GM21529 (cell line): ENCODE data around the gene CHTF8.

ENCODE experiments used
- ATAC-seq: cut with Tn5 transposase; IDR thresholded peaks from one replicate; pipeline ENCODE4 v1.9.1; 2021; ENCODE audit not compliant: unreplicated experiment

CHTF8 gene

DNA sequence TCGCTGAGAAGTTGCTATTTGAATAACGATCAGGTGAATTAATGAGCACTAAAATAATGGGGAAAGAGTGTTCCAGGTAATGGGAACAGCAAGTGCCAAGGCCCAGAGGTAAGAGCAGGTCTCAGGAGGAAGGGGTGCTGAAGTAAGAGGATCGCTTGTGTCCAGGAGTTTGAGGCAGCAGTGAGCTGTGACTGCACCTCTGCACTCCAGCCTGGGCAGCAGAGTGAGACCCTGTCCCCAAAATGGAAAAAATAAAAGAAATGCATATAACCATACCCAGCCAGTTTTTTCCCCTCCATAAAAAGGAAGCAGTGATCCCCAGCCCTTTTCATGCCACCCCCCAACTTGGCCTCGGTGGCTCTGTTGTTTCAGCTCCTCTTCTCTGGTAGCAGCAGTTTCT lies 43.7 kb downstream of the CHTF8 start:
- ATAC-seq = no peak

DNA sequence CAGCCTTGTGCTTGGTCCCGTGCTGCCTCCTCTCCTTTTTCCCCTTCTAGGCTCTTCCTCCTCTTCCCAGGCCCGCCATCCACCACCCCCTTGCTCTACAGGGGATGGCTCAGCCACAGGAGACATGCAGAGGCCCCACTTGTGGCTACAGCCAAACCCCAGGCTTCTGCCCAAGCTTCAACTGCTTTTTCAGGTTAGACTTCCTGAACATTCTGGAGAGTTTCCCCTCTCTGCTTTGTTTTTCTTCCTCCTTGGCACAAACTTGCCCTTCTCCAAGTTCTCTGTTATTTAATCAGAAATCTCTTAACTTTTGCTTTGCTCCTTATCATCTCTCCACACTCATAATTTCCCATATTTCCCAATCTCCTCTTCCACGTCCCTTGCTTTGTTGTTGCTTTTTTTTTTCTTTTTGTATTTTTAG lies 45.2 kb downstream of the CHTF8 start:
- no peak for ATAC-seq

DNA sequence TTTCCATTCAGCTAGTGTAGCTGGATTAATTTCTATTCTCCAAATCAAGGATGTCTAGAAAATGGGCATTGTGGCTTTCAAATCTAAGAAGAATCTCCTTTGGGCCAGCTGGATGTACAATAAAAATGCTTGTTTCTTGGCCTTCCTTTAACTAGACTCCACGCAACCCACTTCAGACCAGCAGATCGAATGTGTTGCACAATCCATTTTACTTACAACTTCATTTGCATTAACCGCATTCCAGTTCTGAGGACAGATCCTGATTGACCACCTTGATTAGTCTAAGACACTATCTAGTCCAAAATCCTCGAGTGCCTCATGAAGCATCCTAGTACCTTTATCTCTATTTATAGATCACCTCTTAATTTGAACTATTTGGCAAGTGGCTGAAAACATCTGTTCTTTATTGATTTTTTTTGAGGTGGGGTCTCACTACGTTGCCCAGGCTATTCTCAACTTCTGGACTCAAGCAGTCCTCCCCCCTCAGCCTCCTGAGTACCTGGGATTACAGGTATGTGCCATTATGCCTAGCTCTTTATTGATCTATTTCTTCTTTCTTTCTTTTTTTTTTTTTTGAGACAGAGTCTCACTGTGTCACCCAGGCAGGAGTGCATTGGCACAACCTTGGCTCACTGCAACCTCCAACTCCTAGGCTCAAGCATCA lies 47.2 kb downstream of the CHTF8 start:
- ATAC-seq = no peak

DNA sequence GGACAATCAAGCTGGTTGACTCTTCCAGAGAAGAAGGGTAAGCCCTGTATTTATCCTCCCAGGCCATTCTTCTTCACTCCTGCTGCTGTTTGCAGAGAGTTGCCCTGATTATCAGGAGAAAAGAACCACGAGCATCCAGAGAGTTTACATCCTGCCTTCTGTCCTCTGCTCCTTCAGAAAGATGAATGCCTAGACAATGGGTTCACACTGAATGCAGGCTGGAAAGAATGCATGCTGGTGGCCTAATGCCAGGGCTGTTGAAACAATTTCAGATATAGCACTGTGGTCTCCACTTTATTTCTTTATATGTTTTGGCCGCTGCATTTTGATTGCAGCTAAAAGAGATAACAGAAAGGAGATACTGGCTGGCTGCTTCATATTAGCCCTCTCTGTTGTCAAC lies 48.1 kb downstream of the CHTF8 start:
- no peak for ATAC-seq

DNA sequence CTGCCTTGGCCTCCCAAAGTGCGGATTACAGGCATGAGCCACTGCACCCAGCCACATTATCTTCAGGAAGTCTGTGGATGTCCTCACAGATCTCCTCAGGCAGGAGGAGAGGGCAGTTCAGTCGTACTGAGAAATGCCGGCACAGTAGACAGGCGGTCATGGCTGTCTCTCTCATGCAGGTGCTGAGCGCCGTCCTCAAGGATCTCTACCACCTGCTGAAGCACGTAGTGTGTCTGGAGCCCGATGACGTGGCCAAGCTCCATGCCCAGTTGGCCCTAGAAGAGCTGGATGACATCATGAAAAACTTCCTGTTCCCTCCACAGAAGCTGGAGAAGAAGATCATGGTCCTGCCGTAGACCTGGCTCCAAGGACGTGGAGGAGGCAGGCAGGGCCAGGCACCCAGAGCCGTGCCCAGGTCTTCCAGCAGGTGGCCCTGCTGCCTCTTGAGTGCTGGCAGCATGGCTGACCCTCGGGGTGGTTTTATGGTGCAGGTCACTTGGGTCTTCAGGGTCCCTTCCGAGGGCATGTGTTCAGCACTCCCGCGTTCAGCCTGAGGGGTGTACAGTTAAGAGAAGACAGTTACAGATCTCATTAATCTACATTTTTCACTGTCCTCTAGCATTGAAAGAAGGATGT lies 49.0 kb downstream of the CHTF8 start:
- no peak for ATAC-seq

DNA sequence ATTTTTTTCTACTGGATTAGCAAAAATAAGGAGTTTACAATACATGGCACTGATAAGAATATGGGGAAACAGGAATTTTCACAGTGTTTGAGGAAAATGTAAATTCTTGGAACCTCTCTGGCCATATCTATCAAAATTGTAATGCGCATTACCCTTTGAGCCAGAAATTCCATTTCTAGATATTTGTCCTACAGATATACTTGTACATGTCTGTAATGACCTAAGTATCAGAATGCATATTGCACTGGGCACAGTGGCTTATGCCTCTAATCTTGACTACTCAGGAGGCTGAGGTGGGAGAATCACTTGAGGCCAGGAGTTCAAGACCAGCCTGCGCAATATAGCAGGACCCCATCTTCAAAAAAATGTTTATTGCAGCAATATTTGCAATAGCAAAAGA lies 52.7 kb downstream of the CHTF8 start:
- no peak for ATAC-seq

DNA sequence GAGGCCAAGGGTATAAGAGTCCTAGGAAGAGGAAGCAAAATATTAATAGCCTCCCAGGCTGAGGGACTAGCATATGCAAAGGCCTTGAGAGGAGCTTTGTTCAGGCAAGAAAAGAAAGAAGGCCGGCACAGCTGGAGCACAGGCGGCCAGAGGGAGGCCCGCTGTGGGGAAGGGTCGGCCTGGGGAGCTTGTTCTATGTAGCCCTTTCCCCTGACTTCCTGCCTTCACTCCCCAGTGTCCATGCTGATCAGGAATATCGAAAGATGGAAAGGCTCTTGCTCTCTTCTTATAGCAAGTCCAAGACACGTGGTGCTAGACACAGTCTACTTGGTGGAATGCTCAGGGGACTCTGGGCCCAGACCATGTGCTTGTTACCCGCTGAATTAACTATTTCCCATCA lies 54.3 kb downstream of the CHTF8 start:
- no peak for ATAC-seq

DNA sequence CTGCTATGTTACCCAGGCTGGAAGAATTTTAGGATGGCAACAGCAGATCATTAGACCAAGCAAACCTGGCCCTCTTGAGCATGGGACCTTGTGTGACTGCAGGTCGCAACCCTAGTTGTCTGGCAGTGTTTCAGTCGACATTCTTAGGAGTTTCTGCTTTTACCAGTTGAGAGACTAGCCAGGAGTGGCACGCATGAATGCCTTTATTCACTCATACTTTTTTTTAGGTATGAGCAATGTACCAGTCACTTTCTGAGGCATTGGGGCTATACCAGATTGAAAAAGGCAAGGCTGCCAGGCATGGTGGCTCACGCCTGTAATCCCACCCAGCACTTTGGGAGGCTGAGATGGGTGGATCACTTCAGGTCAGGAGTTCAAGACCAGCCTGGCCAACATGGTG lies 55.1 kb downstream of the CHTF8 start:
- no peak for ATAC-seq

DNA sequence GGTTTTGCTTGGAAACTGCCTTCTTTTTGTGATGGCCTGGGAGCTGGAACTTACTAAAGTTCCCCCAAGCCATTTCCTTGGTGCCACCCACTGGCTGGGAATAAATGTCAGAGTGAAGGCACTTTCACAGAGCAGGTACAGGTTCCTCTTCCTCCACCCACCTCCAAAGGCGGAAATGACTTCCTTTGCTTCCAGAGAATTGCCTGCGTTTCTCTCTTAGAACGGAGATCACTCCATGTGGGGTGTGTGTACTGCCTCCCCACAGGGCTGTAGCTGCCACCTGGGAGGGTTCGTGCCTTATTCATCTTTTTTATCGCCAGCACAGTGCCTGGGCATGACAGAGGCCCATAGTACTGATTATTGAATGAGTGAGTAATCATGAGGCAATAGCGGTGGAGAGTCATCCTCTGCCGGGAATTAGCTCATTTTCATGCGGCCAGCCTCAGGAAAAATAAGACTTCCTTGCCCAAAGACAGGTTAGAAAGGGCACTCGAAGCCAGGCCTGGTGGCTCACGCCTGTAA lies 59.1 kb downstream of the CHTF8 start:
- ATAC-seq = no peak

DNA sequence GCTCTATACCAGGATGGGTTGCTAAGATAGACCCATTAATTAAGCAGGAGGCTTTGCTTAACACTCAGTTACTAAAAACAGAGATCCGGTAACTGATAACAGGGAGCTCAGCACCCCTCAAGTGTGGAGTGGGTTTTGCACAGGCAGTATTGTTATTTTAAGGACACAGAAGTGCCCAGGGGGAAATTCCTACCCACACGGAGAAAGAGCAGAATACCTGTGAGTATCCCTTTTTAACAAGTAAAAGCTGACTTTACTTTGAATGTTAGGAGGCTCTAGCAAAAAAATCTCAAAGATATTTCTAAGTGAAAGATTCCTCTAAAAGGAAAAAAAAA lies 59.8 kb downstream of the CHTF8 start:
- no peak for ATAC-seq

DNA sequence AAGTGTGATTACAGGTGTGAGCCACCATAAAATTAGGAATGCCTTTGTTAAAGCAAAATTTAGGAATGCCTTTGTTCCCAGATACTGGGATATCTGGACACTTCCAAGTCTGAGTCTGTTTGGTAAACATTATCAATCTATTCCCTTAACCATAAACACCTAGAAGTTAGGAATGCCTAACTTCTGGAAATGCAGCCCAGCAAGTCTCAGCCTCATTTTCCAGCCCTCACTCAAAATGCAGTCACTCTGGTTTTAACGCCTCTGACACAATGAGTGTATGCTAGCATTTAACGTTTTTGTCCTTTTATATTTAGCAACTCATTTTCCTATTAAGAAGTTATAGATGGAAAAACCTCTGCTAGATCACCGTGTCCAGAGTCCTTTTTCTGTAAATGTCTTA lies 61.4 kb downstream of the CHTF8 start:
- no peak for ATAC-seq

DNA sequence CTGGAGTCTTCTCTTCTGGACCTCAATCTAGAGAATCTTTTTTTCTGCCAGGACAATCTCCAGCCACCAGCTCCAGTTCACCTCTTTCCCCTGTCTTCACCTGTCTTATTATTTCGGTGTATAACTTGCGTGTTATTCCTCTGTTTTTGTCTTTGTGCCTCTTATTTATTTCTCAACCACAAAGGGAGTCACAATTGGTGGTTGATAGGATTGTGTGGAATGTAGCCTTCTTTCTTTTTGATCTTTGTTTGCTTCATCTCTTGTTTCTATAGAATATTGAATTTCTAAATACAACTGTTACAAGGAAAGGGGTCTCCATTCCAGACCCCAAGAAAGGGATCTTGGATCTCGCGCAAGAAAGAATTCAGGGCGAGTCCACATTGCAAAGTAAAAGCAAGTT lies 62.9 kb downstream of the CHTF8 start:
- no peak for ATAC-seq
